ENCODE results near the gene ABHD13.

Gene ABHD13

GRCh38 chr13:108283110-108283509 is 64.9 kb downstream of the ABHD13 start:
- no peak for DNase-seq
